Osteoblast (primary cell): Measurements from ENCODE around the gene STRIT1. TPM values are rescaled to one million over a fixed set of nuclear protein-coding genes. Genes with fewer than 3 reads are reported as not detected.

ENCODE experiments used
- DNase-seq: peaks from one replicate; pipeline ENCODE4 v3.0.0; 2011; ENCODE audit warnings: low spot score, mixed read lengths; ENCODE audit not compliant: insufficient read length; ENCODE audit errors: missing footprints
- H2AFZ ChIP-seq: 2 replicates; pipeline ENCODE4 v1.6.0; 2011; ENCODE audit warnings: mild to moderate bottlenecking, low read length
- H3K27ac ChIP-seq: 2 replicates; pipeline ENCODE4 v1.5.1; 2011; ENCODE audit warnings: mild to moderate bottlenecking, low read depth, low read length, moderate library complexity
- H3K27me3 ChIP-seq: 2 replicates; pipeline ENCODE4 v1.6.0; 2012; ENCODE audit warnings: mild to moderate bottlenecking, control low read depth, inconsistent platforms, low read length, moderate library complexity; ENCODE audit not compliant: insufficient read depth
- H3K36me3 ChIP-seq: 2 replicates; pipeline ENCODE4 v1.5.1; 2011; ENCODE audit warnings: mild to moderate bottlenecking, low read length, control low read depth, moderate library complexity; ENCODE audit not compliant: insufficient read depth
- H3K4me1 ChIP-seq: 2 replicates; pipeline ENCODE4 v1.5.1; 2011; ENCODE audit warnings: mild to moderate bottlenecking, low read length, control low read depth, moderate library complexity; ENCODE audit not compliant: insufficient read depth
- H3K4me2 ChIP-seq: 2 replicates; pipeline ENCODE4 v1.6.0; 2011; ENCODE audit warnings: mild to moderate bottlenecking, low read length; ENCODE audit not compliant: insufficient read depth
- H3K4me3 ChIP-seq: fragments of 200-600 bp; sonication (generic); 3 replicates; pipeline ENCODE4 v1.5.1; 2012; ENCODE audit warnings: mild to moderate bottlenecking, low read length, inconsistent platforms; ENCODE audit not compliant: insufficient read depth
- H3K79me2 ChIP-seq: 2 replicates; pipeline ENCODE4 v1.6.0; 2012; ENCODE audit warnings: mild to moderate bottlenecking, low read length, control low read depth, inconsistent platforms; ENCODE audit not compliant: insufficient read depth
- H3K9me3 ChIP-seq: 2 replicates; pipeline ENCODE4 v1.5.1; 2011; ENCODE audit warnings: low read depth, low read length, control low read depth
- H4K20me1 ChIP-seq: 2 replicates; pipeline ENCODE4 v1.6.0; 2012; ENCODE audit warnings: mild to moderate bottlenecking, low read length, control low read depth; ENCODE audit not compliant: insufficient read depth
- total RNA-seq: library from RNA; depleted of rRNA; stranded (reverse); fragments of >200 nt; gene quantifications from 2 replicates; pipeline ENCODE4 v1.2.3, GENCODE V29; 2012
- TF ChIP-seq, protein P1 (sequence below): IDR thresholded peaks from 2 replicates; pipeline ENCODE4 v1.5.1; 2011; ENCODE audit warnings: mild to moderate bottlenecking, low read depth, low read length, moderate library complexity; ENCODE audit errors: extremely low read depth

STRIT1 gene
- total RNA-seq, 1 donor, result not detected

DNA sequence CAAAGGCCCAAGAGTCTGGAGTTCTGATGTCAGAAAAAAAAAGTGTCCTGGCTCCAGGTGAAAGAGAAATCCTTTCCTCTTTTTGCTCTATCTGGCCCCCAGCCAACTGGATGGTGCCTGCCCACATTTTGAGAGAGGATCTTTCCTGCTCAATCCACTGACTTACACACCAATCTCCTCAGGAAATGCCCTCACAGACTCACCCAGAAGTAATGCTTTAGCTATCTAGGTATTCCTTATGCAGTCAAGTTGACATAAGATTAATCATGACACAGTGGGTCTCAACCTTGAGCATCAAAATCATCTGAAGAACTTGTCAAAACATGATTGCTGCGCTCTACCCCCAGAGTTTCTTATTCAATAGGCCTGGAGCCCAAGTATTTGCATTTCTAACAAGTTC is 31.2 kb downstream of the STRIT1 start:
- H3K27ac ChIP-seq, result no peak overlapping the region
- H3K4me3 ChIP-seq, result no peak overlapping the region
- H2AFZ ChIP-seq, result no peak overlapping the region
- H3K27me3 ChIP-seq, result no peaks in the 10 kb centered on the region
- H3K4me1 ChIP-seq, result no peaks in the 10 kb centered on the region
- no peaks in the 10 kb centered on the region for H3K79me2 ChIP-seq
- no peaks in the 10 kb centered on the region for H4K20me1 ChIP-seq
- H3K36me3 ChIP-seq, result no peaks in the 10 kb centered on the region
- H3K9me3 ChIP-seq, result no peaks in the 10 kb centered on the region
- TF ChIP-seq, protein P1, sequence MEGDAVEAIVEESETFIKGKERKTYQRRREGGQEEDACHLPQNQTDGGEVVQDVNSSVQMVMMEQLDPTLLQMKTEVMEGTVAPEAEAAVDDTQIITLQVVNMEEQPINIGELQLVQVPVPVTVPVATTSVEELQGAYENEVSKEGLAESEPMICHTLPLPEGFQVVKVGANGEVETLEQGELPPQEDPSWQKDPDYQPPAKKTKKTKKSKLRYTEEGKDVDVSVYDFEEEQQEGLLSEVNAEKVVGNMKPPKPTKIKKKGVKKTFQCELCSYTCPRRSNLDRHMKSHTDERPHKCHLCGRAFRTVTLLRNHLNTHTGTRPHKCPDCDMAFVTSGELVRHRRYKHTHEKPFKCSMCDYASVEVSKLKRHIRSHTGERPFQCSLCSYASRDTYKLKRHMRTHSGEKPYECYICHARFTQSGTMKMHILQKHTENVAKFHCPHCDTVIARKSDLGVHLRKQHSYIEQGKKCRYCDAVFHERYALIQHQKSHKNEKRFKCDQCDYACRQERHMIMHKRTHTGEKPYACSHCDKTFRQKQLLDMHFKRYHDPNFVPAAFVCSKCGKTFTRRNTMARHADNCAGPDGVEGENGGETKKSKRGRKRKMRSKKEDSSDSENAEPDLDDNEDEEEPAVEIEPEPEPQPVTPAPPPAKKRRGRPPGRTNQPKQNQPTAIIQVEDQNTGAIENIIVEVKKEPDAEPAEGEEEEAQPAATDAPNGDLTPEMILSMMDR, result no peak
- H3K4me2 ChIP-seq, result no peak overlapping the region
- DNase-seq, result no peak

DNA sequence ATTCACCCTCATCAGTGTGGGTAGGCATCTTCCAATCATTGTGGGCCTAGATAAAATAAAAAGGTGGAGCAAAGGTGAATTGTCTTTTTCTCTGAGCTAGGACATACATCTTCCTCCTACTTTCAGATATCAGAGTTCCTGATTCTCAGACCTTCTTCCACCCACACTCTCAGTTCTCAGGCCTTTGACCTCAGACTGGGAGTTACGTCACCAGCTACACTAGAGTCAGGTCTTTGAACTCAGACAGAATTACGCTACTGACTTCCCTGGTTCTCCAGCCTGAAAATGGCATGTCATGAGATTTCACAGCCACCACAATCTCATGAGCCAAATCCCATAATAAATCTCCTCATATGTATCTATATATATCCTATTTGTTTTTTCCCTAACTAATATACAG is 39.0 kb downstream of the STRIT1 start:
- no peak overlapping the region for H3K27ac ChIP-seq
- no peaks in the 10 kb centered on the region for H3K27me3 ChIP-seq
- no peak overlapping the region for H3K4me2 ChIP-seq
- no peaks in the 10 kb centered on the region for H3K79me2 ChIP-seq
- TF ChIP-seq, protein P1, result no peak
- H3K9me3 ChIP-seq, result no peaks in the 10 kb centered on the region
- H3K36me3 ChIP-seq, result no peaks in the 10 kb centered on the region
- no peak overlapping the region for H3K4me3 ChIP-seq
- no peak overlapping the region for H2AFZ ChIP-seq
- DNase-seq, result no peak
- H3K4me1 ChIP-seq, result no peaks in the 10 kb centered on the region
- H4K20me1 ChIP-seq, result no peaks in the 10 kb centered on the region

DNA sequence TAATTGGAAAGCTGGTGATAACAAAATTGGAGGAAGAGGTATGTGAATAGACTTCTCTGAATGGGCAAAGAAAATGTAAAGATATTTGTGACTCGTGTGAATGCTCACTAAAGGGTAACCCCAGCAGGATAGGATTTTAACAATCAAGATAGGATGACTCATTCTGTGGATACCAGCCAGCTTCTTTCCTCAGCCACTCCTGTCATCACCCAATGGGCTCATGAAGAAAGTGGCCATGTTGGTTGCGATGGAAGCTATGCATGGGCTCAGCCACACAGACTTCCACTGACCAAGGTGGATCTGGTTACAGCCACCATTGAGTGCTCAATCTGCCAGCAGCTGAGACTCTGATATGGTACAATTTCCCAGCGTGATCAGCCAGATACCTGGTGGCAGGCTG is 40.9 kb downstream of the STRIT1 start:
- no peaks in the 10 kb centered on the region for H4K20me1 ChIP-seq
- TF ChIP-seq, protein P1, result no peak
- no peak overlapping the region for H3K27ac ChIP-seq
- H3K4me1 ChIP-seq, result no peaks in the 10 kb centered on the region
- H2AFZ ChIP-seq, result no peak overlapping the region
- no peak for DNase-seq
- H3K27me3 ChIP-seq, result no peaks in the 10 kb centered on the region
- no peaks in the 10 kb centered on the region for H3K9me3 ChIP-seq
- H3K79me2 ChIP-seq, result no peaks in the 10 kb centered on the region
- no peak overlapping the region for H3K4me3 ChIP-seq
- H3K36me3 ChIP-seq, result no peaks in the 10 kb centered on the region
- H3K4me2 ChIP-seq, result no peak overlapping the region

DNA sequence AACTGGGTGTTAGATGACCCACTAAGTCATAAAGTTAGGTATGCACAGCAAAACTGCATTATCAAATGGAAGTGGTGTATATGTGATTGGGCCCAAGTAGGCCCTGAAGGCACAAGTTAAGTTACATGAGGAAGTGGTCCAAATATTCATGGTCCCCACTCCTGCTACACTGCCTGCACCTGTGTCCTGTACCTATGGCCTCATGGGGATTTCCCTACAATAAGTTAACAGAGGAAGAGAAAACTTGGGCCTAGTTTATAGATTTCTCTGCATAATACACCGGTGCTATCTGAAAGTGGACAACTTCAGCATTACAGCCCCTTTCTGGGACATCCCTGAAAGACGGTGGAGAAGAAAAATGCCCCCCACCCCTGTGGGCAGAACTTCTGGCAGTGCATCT is 41.5 kb downstream of the STRIT1 start:
- H3K79me2 ChIP-seq, result no peaks in the 10 kb centered on the region
- DNase-seq, result no peak
- no peaks in the 10 kb centered on the region for H3K36me3 ChIP-seq
- no peaks in the 10 kb centered on the region for H3K9me3 ChIP-seq
- no peaks in the 10 kb centered on the region for H4K20me1 ChIP-seq
- no peak overlapping the region for H3K4me3 ChIP-seq
- no peak overlapping the region for H2AFZ ChIP-seq
- no peak overlapping the region for H3K4me2 ChIP-seq
- no peaks in the 10 kb centered on the region for H3K27me3 ChIP-seq
- no peaks in the 10 kb centered on the region for H3K4me1 ChIP-seq
- no peak overlapping the region for H3K27ac ChIP-seq
- TF ChIP-seq, protein P1, result no peak
